Mucosa of gallbladder (tissue), 1 donor: ENCODE results near the gene TRIB2. TPM values are rescaled to one million over a fixed set of nuclear protein-coding genes. Genes with fewer than 3 reads are reported as not detected.

ENCODE experiments used
- DNase-seq: peaks from one replicate; pipeline ENCODE4 v3.0.0-alpha.2; 2020; ENCODE audit warnings: low spot score
- total RNA-seq: library from RNA; stranded (reverse); gene quantifications from one replicate; pipeline ENCODE4 v1.2.1, GENCODE V29; 2021
- donor health status: DM: no; HTN: no; CAD: no.

Gene TRIB2
- total RNA-seq, 1 donor from 2014 or later, result 29.1 TPM

DNA sequence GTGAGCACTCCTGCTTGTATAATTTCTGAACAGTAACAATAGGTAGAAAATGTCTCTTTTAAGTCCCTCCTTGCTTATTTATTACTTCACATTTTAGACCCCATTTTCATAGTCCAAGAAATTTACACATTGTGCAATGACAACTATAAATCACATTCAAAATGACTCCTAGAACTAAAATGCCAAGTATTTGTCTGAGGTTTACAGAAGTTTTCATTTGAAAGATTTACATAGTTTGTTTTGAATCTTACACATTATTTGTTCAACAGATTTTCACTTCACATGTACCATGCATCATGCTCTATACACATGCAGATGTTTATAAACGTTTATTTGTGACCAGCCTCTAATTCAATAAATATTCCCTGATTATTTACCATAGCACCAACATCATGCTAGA lies 15.7 kb upstream of the TRIB2 start:
- no peak for DNase-seq

DNA sequence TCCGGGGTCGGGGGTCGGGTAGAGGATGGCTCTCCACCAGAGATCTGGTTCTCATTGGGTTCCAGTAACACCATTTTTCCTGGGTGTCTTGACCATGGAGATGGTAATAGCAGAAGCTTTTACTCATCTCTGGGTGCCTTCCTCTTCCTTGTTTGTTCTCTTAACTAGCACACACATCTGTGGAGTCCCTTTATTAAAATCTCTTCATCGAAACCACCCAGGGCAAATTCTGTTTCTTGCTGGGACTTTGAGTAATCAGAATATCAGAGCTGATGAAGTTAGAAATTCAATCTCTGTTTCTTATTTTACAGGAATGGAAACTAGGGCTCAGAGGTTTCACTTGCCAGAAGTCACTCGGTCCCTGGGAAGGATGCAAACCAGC lies 15.0 kb upstream of the TRIB2 start:
- no peak for DNase-seq

DNA sequence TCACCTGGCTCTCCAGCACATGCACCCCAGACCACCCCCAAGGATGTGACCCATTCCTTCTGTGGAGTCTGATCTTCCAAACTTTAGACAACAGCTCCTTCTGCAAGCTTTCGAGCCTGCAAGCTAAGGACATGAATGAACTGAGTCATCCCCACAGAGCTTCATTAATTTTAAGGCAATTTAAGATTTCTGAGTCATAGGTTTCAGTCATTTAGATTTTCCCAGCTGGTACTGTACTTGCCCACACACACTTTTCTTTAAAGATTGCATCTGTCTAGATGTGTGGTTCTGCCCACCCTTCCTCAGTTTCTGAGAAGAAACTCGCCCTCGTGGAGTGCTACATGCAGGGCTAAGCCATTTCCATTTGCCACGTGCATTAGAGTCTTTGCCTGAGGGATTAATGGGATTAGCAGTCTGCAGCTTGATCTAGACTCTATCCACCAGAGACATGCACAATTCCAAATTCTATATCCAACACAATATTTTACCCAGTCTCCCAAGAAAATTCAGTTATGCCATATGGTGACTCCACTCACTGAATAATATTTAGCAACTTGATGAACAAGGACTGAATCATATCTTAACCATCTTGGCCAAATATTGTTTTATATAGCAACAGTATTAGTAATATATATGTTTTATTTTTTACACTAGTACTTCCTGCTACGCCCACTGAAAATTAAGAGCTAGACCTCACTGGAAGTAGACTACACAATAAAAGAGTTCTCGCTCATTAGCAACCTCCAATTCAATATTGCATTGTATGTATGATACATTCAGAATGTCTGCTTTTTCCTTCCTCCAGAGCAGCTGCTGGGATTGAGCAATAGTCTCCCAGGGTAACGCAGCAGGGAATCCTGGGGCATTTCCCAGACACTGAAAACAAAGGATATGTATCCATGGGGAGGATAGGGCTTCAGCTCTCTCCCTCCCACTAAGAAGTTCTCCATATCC lies 14.3 kb upstream of the TRIB2 start:
- DNase-seq, result peak; percentile 61

DNA sequence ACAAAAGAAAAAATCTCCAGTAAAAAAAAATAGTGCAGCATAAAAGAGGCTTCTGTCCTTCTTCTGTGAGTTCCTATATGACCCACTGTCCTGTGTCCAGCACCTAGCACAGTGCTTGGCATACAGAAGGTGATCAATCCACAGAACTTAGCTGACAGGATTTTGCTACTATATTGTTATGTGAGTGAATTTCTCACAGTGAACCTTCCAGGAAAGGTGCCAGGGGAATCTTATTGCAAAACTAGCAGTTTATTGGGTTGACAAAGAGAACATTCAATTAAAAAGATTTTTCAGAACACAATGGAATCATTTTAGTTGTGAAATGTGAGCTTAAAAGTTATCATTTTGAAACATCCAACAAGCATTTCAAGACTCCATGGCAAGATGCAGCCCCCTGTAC lies 12.4 kb upstream of the TRIB2 start:
- no peak for DNase-seq

DNA sequence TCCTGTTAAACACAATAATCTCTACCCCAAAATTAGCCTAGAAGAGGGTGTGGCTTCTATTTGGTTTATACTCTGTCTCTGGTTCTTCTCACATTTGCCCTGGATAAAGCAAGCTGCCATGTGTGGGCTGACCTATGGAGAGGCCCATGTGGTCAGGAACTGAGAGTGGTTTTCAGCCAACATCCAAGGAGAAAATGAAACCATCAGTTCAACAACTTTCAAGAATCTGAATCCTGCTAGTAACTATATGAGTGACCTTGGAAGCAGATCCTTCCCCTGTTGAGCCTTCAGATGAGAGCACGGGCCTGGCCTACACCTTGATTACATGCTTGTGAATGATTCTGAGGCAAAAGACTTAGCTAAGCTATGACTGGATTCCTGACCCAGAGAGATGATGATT lies 11.5 kb upstream of the TRIB2 start:
- no peak for DNase-seq

DNA sequence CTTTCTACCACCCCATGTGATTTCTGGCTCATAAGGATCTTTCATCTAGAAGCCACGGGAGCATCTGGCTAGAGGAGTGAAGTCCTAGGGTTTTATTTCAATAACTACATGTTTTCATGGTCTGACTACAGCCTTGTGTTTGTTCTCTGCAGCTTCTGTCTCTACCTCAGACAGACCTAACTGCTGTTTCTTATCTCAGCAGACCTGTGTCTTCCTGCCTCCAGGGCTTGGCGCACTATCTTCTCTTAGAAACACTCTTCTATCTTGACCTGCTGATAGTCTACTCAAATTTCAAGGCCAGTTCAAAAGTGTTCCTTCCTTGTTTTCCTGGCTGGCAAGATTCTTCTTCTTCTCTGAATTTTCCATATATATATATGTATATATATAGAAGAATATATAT lies 11.0 kb upstream of the TRIB2 start:
- DNase-seq, result no peak

DNA sequence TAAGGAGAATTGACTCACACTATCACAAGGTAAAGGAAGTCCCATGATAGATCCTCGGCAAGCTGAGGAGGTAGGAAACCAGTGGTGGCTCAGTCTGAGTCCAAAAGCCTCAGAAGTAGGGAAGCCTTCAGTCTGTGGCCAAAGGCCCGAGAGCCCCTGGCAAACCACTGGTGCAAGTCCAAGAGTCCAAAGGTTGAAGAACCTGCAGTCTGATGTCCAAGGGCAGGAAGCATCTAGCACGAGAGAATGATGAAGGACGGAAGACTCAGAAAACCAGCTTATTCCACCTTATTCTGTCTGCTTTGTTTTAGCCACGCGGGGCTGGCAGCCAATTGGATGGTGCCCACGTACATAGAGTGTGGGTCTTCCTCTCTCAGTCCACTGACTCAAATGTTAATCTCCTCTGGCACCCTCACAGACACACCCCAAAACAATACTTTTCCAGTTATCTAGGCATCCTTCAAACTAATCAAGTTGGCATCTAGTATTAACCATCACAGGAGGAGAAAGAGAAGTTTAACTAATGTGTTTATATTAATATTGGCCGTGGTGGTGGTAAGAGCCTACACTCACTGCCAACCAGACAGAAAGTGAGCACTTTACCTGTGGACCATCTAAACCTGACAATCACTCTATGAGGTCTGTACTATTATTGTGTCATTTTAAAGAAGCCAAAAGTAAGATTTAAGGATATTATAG lies 8.1 kb upstream of the TRIB2 start:
- DNase-seq, result peak; percentile 49

DNA sequence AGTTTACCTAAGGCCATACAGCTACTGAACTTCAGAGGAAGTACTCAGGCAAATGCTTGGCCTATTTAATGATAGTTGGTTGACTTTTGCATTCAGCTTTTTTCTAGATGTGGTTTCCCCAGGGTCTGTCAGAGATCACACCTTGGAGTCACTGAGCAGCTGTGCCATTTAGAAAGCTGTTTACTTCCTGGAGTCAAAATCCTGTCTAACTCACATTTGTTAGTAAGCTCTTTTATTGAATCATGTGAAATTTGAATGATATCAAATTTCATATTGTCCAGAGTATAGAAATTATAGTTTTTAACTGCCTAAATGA lies 7.6 kb upstream of the TRIB2 start:
- DNase-seq, result no peak

DNA sequence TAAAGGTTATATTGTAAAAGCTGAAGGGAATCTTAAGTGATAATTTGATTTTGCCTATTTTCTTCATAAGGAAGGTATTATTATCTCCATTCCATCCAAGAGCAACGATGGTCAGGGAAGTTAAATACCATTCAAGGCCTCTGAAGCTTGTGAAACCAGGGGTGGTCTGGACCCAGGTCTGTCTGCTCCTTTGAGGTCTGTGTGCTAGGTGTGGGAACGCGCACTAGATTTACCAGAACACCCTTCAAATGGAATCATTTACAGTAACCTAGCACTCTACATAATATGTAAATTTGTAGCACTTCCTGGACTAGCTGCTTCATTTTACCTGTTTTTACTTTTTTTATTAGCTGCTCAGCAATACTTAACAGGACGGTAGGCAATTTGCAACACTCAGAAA lies 6.4 kb upstream of the TRIB2 start:
- DNase-seq, result no peak

DNA sequence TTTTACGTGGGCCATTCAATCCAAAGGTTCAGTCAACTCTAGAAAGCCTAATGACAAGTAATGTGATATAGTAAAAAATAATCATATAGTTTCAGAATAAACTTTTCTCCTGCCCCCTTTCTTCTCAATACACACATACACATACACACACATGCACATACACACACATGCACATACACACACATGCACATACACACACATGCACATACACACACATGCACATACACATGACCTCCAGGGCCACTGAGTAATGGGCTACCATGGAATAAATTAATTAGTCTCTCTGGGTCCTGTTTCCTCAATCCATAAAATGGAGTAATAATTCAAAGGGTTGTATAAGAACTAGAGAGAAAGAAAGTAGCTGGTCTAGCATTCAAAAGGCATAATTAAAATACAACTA lies 5.4 kb upstream of the TRIB2 start:
- DNase-seq, result no peak

DNA sequence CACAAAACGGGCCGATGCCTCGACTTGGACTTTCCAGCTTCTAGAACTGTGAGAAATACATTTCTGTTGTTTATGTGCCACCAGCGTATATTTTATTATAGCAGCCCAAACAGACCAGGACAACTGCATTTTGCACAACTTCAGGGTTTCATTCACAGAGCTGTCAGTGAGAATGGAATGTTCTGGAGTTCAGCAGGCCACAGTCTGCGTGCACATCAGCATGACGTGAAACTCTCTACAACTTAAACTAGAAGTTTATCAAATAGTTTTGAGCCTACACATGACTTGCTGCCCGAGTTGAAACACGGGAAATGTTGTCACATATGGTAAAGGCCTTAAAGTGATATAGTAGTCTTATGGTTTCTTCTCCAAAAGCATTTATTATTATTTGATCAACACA lies 3.9 kb upstream of the TRIB2 start:
- DNase-seq, result no peak

DNA sequence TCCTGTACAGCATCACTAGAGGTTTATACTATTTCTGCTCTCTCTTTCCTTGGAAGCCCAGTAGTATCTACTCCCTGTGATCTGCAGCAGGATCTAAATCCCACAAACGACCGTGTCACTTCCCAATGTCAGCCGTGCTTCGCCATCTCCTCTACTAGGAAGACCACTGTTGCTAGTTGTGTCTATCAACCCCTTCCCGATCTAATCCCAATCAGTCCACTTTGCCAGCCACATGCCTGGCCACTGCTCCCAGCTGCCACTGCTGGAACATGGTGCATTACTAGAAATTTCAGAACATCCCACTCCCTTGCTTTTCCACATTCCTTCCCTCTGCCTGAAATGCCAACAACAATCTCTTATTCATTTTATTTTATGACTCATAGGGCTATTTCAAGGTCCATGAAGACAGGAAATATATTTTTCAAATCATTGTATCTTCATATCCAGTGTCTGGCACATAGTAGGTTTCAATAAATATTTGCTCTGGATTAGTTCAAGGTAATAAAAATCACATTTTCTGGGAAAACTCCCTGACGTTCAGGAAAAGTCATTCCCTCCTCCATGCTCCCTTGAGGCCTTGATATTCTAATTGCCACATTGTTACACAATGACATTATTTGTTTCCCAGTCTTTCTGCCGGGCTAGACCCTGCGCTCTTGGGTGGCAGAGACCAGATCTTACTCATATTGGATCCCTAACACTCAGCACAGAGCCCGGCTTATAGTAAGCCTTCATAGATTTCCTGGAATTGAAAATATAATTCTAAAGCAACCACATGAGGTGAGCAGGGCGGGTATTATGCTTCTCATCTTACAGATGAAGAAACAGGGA lies 2.1 kb upstream of the TRIB2 start:
- no peak for DNase-seq

DNA sequence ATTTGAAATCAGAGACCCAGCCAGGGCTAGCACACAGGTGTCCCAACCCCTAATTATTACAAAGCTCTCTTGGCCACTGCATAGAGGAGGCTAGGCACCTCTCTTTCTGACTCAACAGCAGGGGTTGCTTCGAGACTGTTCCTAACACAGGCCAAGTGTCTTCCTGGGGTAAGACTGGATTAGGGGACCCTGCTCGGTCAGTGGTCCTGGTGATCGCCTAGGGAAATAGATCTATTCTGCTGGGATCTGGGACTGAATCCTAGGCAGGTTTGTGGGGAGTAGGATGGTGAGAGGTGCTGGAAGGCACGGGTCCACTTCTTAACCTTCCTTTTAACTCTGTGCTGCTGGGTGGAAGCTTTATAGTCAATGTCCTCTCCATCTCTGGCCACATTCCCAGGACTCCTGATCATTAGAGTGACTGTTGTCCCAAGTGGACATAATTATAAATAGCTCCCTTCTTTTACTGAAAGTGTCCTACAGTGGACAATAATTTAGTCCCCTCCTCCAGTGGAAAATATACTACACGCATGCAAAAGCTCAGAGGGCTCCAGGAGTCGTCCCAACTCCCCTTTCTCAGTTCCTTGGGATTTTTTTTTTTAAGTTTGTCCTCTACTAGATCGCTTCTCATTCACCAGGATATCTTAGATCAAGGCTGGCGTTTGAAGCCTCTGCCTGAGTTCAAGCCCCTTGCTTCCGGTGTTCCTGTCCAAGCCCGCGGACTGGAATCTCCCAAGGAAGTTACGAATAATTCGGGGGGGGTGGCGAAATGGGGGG lies 1.3 kb upstream of the TRIB2 start:
- no peak for DNase-seq

DNA sequence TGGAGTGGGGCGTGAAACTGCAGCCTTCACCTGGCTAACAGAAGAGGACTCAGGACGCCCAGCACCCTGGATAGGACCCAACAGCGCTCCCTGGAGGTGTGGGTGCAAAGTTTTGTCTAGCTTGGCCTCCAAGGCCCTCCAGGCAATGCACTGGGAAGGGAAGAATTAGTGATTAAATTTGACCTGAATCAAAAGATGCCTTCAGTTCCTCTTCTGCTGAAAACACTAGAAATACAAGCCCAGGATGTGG lies 779 bp upstream of the TRIB2 start:
- peak; percentile 79 for DNase-seq

DNA sequence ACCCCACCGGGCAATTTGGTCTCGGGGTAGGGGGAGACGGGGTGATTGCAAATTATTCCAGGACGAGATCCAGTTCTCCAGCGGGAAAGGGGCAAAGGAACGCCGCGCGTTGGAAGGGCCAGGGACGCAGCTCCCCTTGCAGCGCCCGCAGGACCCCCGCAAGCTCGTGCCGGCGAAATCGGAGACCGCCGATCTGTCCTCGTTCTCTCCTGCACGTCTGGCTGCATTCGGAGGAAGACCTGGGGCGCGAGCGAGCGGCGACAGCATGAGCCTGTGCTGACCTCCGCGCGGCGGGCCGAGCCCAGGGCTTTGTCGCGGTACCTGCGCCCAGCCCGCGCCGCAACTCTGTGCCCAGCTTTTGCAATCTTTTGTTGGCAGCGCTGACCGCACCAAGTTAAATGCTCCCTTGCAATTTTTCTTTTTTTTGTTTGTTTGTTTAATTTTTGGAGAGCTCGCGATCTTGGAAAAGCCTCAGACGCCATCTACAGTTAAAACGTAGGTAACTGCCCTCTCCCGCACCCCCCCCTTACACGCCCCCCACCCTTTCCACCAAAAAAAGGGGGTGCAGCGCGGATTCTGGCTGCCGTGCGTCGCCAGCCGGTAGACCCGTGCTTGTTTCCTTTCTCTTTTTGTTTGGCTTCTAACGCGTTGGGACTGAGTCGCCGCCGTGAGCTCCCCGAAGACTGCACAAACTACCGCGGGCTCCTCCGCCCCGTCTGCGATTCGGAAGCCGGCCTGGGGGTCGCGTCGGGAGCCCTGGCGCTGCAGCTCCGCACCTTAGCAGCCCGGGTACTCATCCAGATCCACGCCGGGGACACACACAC lies 667 bp downstream of the TRIB2 start:
- peak; percentile 47 for DNase-seq

DNA sequence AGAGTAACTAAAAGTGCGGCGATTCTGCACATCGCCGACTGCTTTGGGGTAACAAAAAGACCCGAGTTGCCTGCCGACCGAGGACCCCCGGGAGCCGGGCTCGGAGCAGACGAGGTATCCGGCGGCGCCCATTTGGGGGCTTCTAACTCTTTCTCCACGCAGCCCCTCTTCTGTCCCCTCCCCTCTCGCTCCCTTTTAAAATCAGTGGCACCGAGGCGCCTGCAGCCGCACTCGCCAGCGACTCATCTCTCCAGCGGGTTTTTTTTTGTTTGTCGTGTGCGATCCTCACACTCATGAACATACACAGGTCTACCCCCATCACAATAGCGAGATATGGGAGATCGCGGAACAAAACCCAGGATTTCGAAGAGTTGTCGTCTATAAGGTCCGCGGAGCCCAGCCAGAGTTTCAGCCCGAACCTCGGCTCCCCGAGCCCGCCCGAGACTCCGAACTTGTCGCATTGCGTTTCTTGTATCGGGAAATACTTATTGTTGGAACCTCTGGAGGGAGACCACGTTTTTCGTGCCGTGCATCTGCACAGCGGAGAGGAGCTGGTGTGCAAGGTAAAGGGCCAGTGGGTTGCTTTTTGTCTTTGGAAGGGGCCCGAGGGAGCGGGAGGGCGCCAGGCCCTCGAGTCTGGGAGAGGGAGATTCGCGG lies 1.4 kb downstream of the TRIB2 start:
- no peak for DNase-seq

DNA sequence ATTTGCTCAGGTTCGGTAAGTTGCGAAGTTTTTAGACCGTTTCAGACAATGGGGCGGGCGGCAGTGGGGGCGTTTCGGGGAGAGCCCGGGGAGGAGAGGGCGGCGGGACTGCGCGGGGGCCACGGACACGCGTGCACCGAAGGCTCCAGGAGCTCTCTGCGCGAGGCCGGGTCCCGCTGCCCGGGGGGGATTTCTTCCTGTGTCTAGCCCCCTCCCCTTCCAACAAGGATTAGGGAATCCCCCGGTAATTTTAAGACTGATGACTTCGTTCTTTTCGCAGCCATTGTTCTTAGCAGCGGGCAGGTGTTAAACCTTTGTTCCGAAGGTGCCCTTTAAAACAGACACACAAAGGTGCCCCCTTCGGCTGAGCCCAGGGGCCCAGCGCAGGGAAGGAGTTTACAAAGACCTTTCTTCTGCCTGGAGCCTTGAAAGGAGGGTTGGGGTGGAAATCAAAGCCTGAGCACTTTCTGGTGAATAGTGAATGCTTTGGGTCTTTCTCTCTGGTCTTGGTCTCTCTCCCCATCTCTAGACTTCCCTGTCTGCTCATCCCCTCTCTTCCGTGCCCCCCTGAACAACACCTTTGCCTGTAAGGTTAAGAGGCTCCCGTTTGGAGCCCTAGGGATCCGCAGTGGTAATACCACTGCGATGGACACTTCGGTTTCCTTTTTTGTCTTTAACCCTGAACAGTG lies 2.1 kb downstream of the TRIB2 start:
- DNase-seq, result no peak

DNA sequence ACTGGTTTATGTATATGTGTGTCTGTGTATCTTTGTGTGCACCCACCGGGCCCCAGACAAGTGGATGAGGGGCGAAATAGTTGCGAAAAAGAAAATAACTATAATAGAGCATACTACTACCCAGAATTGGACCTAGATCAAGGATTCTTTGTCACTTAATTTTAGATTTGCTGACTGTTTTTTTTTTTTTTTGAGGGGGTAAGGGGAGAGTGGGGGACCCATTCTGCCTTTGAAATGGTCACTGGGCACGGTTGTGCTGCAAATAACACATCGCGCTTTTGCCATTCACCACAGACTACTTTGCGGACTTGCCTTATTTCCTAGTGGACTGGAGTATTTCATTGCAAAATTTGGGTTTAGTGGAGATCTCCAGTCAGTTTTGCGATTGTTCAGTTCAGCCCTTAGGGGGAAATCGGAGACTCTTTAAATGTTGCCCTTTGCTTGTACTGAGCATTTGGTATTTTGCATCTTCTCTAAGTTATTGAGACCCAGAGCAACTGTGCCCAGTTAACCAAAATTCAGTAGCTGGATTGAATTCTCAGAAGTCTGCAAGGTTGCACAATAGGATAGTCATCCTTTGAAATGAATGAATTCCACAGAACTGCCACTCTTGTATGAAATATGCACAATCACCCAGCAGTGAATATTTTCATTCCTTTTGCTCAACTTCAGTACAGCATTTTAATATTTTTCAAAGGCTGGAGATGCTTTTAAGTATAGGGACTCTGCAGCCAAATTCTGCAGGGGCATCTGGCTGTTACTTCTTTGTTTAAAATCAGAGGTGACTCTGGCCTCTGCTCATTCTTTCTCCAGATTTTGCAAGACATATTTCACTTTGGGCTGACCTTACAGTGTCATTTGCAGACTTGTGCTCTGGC lies 2.9 kb downstream of the TRIB2 start:
- no peak for DNase-seq

DNA sequence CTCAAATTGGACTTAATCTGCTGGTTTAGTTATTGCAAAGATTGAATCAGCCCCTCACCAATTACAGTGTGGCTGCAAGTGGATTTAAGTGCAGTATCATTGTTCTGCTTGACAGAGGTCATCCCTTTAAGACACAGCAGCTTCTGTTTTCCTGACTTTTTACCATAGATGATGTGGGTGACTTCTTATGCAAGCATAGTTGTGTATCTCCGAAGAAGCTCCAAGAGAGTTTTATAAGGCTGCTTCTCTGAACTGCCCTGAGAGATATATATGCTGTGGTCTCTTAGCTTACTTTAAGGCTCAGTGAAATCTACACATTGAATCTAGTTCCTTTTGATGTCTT lies 3.5 kb downstream of the TRIB2 start:
- DNase-seq, result no peak
